ENCODE measurements around the gene KIF19. TPM values are rescaled to one million over a fixed set of nuclear protein-coding genes. Genes with fewer than 3 reads are reported as not detected.

KIF19 gene
- total and polyA plus RNA-seq, 4 donors: 0.42 to 2.1 (median 0.83) TPM

GRCh38 chr17:74362069-74362405, 36.0 kb downstream of the KIF19 start:
- Histone ChIP-seq H3K36me3 (ENCODE audit: control insufficient read depth in 4 of 4, insufficient read depth in 3 of 4, low read depth in 1 of 4, low read length in 3 of 4) (no peaks in the 10 kb centered on the region), H3K27ac (ENCODE audit: low read depth in 1 of 2, low read length in 2 of 2) (no peak overlapping the region), H3K4me1 (ENCODE audit: control insufficient read depth in 4 of 4, insufficient read depth in 4 of 4, low read length in 3 of 4) (peaks cover 2 to 5% (median 3%) of the 10 kb centered on the region in 4 donors), H3K27me3 (ENCODE audit: control insufficient read depth in 4 of 4, insufficient read depth in 4 of 4, low read length in 3 of 4) (peaks cover 0 to 4% (median under 1%) of the 10 kb centered on the region in 4 donors), H3K9ac (ENCODE audit: low read depth in 1 of 2, low read length in 2 of 2) (no peak overlapping the region), H3K4me3 (ENCODE audit: low read depth in 1 of 3, low read length in 3 of 3) (no peak overlapping the region), H3K9me3 (ENCODE audit: control insufficient read depth in 4 of 4, low read length in 3 of 4) (no peaks in the 10 kb centered on the region)
- no peak for DNase-seq (ENCODE audit: low spot score)
- WGBS: 22% methylated on average over 9 of the region's 9 CpGs
- TF ChIP-seq ZBTB33 (IDR thresholded peaks at IDR 0.05) (no peak), MAX (IDR thresholded peaks at IDR 0.05) (no peak), JUND (IDR thresholded peaks at IDR 0.05) (no peak), SP1 (IDR thresholded peaks at IDR 0.05) (no peak), REST (IDR thresholded peaks at IDR 0.05) (no peak), TAF1 (conservative IDR thresholded peaks at IDR 0.05) (no peak), NR2F2 (IDR thresholded peaks at IDR 0.05) (no peak), ATF3 (IDR thresholded peaks at IDR 0.05) (no peak), HNF4A (conservative IDR thresholded peaks at IDR 0.05) (no peak), RXRA (IDR thresholded peaks at IDR 0.05) (no peak), HNF4G (IDR thresholded peaks at IDR 0.05) (no peak), FOXA2 (IDR thresholded peaks at IDR 0.05) (no peak), GABPA (IDR thresholded peaks at IDR 0.05 in 1 of 2, conservative IDR thresholded peaks at IDR 0.05 in 1 of 2) (no peak), RAD21 (IDR thresholded peaks at IDR 0.05) (no peak), CTCF (IDR thresholded peaks at IDR 0.05; ENCODE audit: low read depth, low read length, missing input control) (no peak), FOXA1 (IDR thresholded peaks at IDR 0.05) (no peak), EGR1 (IDR thresholded peaks at IDR 0.05; ENCODE audit: low read depth in 2 of 2) (no peak), YY1 (IDR thresholded peaks at IDR 0.05) (no peak)

All from liver (tissue), 9 donors.